ENCODE measurements around the gene NPC2.

GRCh38 chr14:74525361-74525851 is 32.3 kb upstream of the NPC2 start:
- TF ChIP-seq HDGF (IDR thresholded peaks at IDR 0.05; ENCODE audit: borderline replicate concordance) (no peak), PKNOX1 (IDR thresholded peaks at IDR 0.05) (no peak), ARNT (IDR thresholded peaks at IDR 0.05) (no peak), LEF1 (IDR thresholded peaks at IDR 0.05; ENCODE audit: borderline replicate concordance) (no peak), FOXK2 (IDR thresholded peaks at IDR 0.05) (no peak), L3MBTL2 (conservative IDR thresholded peaks at IDR 0.05) (no peak), SP1 (IDR thresholded peaks at IDR 0.05) (no peak), SUZ12 (IDR thresholded peaks at IDR 0.05) (no peak), BHLHE40 (IDR thresholded peaks at IDR 0.05; ENCODE audit: borderline replicate concordance) (no peak), NFRKB (IDR thresholded peaks at IDR 0.05) (no peak), FOXM1 (IDR thresholded peaks at IDR 0.05; ENCODE audit: borderline replicate concordance) (no peak), CTBP1 (IDR thresholded peaks at IDR 0.05; ENCODE audit: borderline replicate concordance) (no peak), ELF4 (IDR thresholded peaks at IDR 0.05) (no peak), FOXA1 (IDR thresholded peaks at IDR 0.05) (no peak)

Data from HEK293T (cell line).